ENCODE measurements around the gene LDB3. TPM values are rescaled to one million over a fixed set of nuclear protein-coding genes. Genes with fewer than 3 reads are reported as not detected.

The LDB3 gene
- total and polyA plus RNA-seq, 2 of the 8 experiments (the other 6 are each of a cell fraction or from before 2014, with no cell fraction given), result 0.20 to 0.43 TPM

DNA sequence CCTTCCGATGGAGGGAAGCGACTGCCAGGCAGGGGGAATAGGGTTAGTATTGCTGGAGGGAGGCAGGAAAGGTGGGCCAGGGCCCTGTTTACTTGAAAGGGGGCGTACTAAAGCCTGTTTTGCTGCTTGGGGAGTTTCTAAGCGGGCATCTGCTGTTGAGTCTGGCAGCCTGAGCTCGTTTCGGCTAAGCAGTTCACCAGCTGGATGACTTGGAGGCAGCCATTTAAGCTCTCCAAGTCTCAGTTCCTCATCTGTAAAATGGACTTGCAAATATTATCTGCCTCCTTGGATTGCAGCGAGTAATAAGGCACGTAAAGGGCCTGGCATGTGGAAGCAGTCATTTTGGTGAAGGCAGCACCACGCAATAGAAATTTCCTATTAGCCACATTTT, 44.0 kb downstream of the LDB3 start:
- DNase-seq (ENCODE audit: low read depth in 1 of 2, low spot score in 2 of 2), result no peak
- Histone ChIP-seq H2BK20ac (ENCODE audit: low read length) (no peak overlapping the region), H4K8ac (ENCODE audit: extremely low read depth, insufficient read depth, low read length) (peak overlapping the region; percentile 84), H3K23ac (ENCODE audit: insufficient read length) (no peak overlapping the region), H3K23me2 (ENCODE audit: low read depth, low read length) (peaks cover 6% of the 10 kb centered on the region; the same call in 1 of the 2 replicates), H3K4me2 (ENCODE audit: insufficient read depth in 1 of 2, low read depth in 2 of 2, low read length in 2 of 2) (peak overlapping the region; percentile 90 to 93), H2BK15ac (ENCODE audit: low read length) (peak overlapping the region; percentile 61; the same call in 1 of the 2 replicates), H2AK5ac (ENCODE audit: low read depth, low read length) (no peak overlapping the region), H4K91ac (replicated peaks; ENCODE audit: insufficient read length, low read length) (peak overlapping the region; percentile 25), H3K4ac (replicated peaks; ENCODE audit: insufficient read length, low read depth, low read length) (peak overlapping the region; percentile 5), H3K27ac (ENCODE audit: low read depth, low read length) (no peak overlapping the region), H3K9ac (replicated peaks in 1 of 4; ENCODE audit: extremely low read depth in 1 of 4, low read depth in 3 of 4, low read length in 3 of 4) (peak overlapping the region in 1 of 4 experiments; percentile 63; a peak in 2 of 7 replicates), H4K5ac (ENCODE audit: insufficient read length, low read depth, low read length) (peak overlapping the region; percentile 70), H3K4me3 (ENCODE audit: extremely low read depth in 1 of 4, insufficient read depth in 2 of 4, low read depth in 3 of 4, low read length in 4 of 4) (peak overlapping the region; percentile 46 to 67 (median 54)), H3K79me2 (ENCODE audit: control insufficient read depth in 1 of 2, insufficient read depth in 2 of 2, low read length in 2 of 2) (no peaks in the 10 kb centered on the region), H3K79me1 (ENCODE audit: low read depth, low read length) (no peaks in the 10 kb centered on the region), H2AFZ (ENCODE audit: low read length) (peak overlapping the region; percentile 80), H3K27me3 (replicated peaks in 1 of 4; ENCODE audit: control insufficient read depth in 3 of 4, extremely low read depth in 1 of 4, insufficient read depth in 3 of 4, low read length in 3 of 4) (no peaks in the 10 kb centered on the region), H3K56ac (replicated peaks; ENCODE audit: insufficient read length, low read depth, low read length) (peak overlapping the region; percentile 63), H3K18ac (ENCODE audit: extremely low read depth, low read length) (peak overlapping the region; percentile 55; the same call in 1 of the 2 replicates), H3K36me3 (ENCODE audit: control insufficient read depth in 2 of 4, insufficient read depth in 4 of 4, low read length in 3 of 4) (no peaks in the 10 kb centered on the region), H2BK5ac (ENCODE audit: low read depth, low read length) (no peak overlapping the region), H3K14ac (ENCODE audit: insufficient read length) (no peak overlapping the region), H2BK120ac (replicated peaks; ENCODE audit: low read depth, low read length) (no peak overlapping the region), H2BK12ac (ENCODE audit: low read depth, low read length) (no peak overlapping the region; the same call in 1 of the 2 replicates), H3K4me1 (replicated peaks in 1 of 4; ENCODE audit: control insufficient read depth in 3 of 4, insufficient read depth in 4 of 4, low read length in 3 of 4) (peaks cover 3 to 22% (median 12%) of the 10 kb centered on the region in 4 experiments), H4K20me1 (replicated peaks in 1 of 2; ENCODE audit: control insufficient read depth in 1 of 2, insufficient read depth in 2 of 2, low read length in 2 of 2) (no peaks in the 10 kb centered on the region), H3K9me3 (ENCODE audit: insufficient read depth in 2 of 2, low read depth in 1 of 2, low read length in 1 of 2) (no peaks in the 10 kb centered on the region)
- FAIRE-seq, result no peak
- ChIA-PET CTCF (ENCODE audit: partially characterized antibody) (interaction anchor here (0.7 to 8.8 kb wide), 13 partner anchors 10 to 249 kb away, joined by 3 to 52 read pairs (median 4); no protein-coding TSS in a partner anchor), POLR2A (ENCODE audit: partially characterized antibody) (interaction anchor here (0.8 to 5.7 kb wide), 6 partner anchors 10 to 193 kb away, joined by 3 to 45 read pairs (median 4); partner anchors contain the start of gene BMPR1A)
- WGBS, 2 experiments (ENCODE audit: extremely low coverage in 1 of 2, insufficient coverage in 1 of 2, insufficient read length in 1 of 2, insufficient replicate concordance in 2 of 2, low coverage in 1 of 2, low lambda C conversion rate in 2 of 2, missing lambda C conversion rate in 1 of 2), result 46% methylated on average over 9 of the region's 9 CpGs; no CpG with 5 or more reads in 1 of the 2 experiments
- TF ChIP-seq HDAC6 (IDR thresholded peaks at IDR 0.05; ENCODE audit: low read depth, low read length) (no peak), YY1 (IDR thresholded peaks at IDR 0.05; ENCODE audit: low read depth, low read length) (peak; percentile 34; the same call in 1 of the 2 replicates), TAF1 (IDR thresholded peaks at IDR 0.05; ENCODE audit: low read depth, low read length) (0 out of 2 replicates have a peak, but pooled peaks have one; percentile 30), KDM1A (IDR thresholded peaks at IDR 0.05; ENCODE audit: borderline replicate concordance, low read length) (peak; percentile 78; the same call in 1 of the 2 replicates)

All from H1 (cell line).